NCI-H2029 (cell line): ENCODE data around the gene CACNA1B.

Source experiments
- DNase-seq: peaks from one replicate; lab custom pipeline; 2025; lab: John Stamatoyannopoulos, UW

The CACNA1B gene

GRCh38 chr9:138053321-138053868 lies 175.8 kb downstream of the CACNA1B start:
- DNase-seq = peak; percentile 10

- DNase-seq = no peak
Measured at GRCh38 chr9:138053996-138054752, 176.6 kb downstream of the CACNA1B start.

GRCh38 chr9:138057726-138058125 lies 180.1 kb downstream of the CACNA1B start:
- DNase-seq = no peak

GRCh38 chr9:138058181-138058580 lies 180.6 kb downstream of the CACNA1B start:
- no peak for DNase-seq

- DNase-seq = no peak
Measured at GRCh38 chr9:138059196-138059595, 181.6 kb downstream of the CACNA1B start.

GRCh38 chr9:138060365-138060764 lies 182.8 kb downstream of the CACNA1B start:
- no peak for DNase-seq

GRCh38 chr9:138060881-138061280 lies 183.3 kb downstream of the CACNA1B start:
- DNase-seq = no peak

GRCh38 chr9:138061631-138062030 lies 184.0 kb downstream of the CACNA1B start:
- no peak for DNase-seq

- DNase-seq = no peak
Measured at GRCh38 chr9:138062196-138062595, 184.6 kb downstream of the CACNA1B start.

- no peak for DNase-seq
Measured at GRCh38 chr9:138063033-138063432, 185.5 kb downstream of the CACNA1B start.

- DNase-seq = no peak
Measured at GRCh38 chr9:138063785-138064184, 186.2 kb downstream of the CACNA1B start.

- DNase-seq = no peak
Measured at GRCh38 chr9:138064547-138064946, 187.0 kb downstream of the CACNA1B start.

- DNase-seq = no peak
Measured at GRCh38 chr9:138065287-138065686, 187.7 kb downstream of the CACNA1B start.

GRCh38 chr9:138066049-138066448 lies 188.5 kb downstream of the CACNA1B start:
- DNase-seq = no peak

GRCh38 chr9:138067613-138068367 lies 190.2 kb downstream of the CACNA1B start:
- DNase-seq = no peak

GRCh38 chr9:138068601-138069035 lies 191.0 kb downstream of the CACNA1B start:
- DNase-seq = no peak

GRCh38 chr9:138069731-138070456 lies 192.3 kb downstream of the CACNA1B start:
- no peak for DNase-seq

- DNase-seq = no peak
Measured at GRCh38 chr9:138070815-138071214, 193.2 kb downstream of the CACNA1B start.

GRCh38 chr9:138071292-138071691 lies 193.7 kb downstream of the CACNA1B start:
- no peak for DNase-seq

GRCh38 chr9:138071731-138072130 lies 194.1 kb downstream of the CACNA1B start:
- no peak for DNase-seq

- DNase-seq = no peak
Measured at GRCh38 chr9:138072161-138072842, 194.7 kb downstream of the CACNA1B start.

GRCh38 chr9:138072897-138073296 lies 195.3 kb downstream of the CACNA1B start:
- no peak for DNase-seq
